ENCODE data around the gene KCNH4. TPM values are rescaled to one million over a fixed set of nuclear protein-coding genes. Genes with fewer than 3 reads are reported as not detected.

Gene KCNH4
- total and polyA plus RNA-seq, 2 of the 13 experiments (the other 11 are each of a cell fraction or from before 2014, with no cell fraction given), result 0.01 to 0.09 TPM

- peak; percentile 88 for TF ChIP-seq PRDM15 (CRISPR knock-in tag; IDR thresholded peaks at IDR 0.05)
- TF ChIP-seq ZBTB25 (CRISPR knock-in tag; IDR thresholded peaks at IDR 0.05), result no peak
- no peak for TF ChIP-seq ZKSCAN1 (IDR thresholded peaks at IDR 0.05; ENCODE audit: low read length)
- TF ChIP-seq KLF13 (CRISPR knock-in tag; IDR thresholded peaks at IDR 0.05), result peak; percentile 48; the same call in 1 of the 2 replicates
- peak; percentile 58; the same call in 1 of the 2 replicates for TF ChIP-seq ZNF10 (CRISPR knock-in tag; IDR thresholded peaks at IDR 0.05; ENCODE audit: borderline replicate concordance, low read depth)
- TF ChIP-seq RBAK (CRISPR knock-in tag; IDR thresholded peaks at IDR 0.05), result peak; percentile 69; the same call in 1 of the 2 replicates
- no peak; the same call in 1 of the 2 replicates for TF ChIP-seq ZBED4 (CRISPR knock-in tag; IDR thresholded peaks at IDR 0.05; ENCODE audit: borderline replicate concordance)
- peak; percentile 31; the same call in 1 of the 2 replicates for TF ChIP-seq ZNF512 (CRISPR knock-in tag; IDR thresholded peaks at IDR 0.05)
- TF ChIP-seq, protein P1, sequence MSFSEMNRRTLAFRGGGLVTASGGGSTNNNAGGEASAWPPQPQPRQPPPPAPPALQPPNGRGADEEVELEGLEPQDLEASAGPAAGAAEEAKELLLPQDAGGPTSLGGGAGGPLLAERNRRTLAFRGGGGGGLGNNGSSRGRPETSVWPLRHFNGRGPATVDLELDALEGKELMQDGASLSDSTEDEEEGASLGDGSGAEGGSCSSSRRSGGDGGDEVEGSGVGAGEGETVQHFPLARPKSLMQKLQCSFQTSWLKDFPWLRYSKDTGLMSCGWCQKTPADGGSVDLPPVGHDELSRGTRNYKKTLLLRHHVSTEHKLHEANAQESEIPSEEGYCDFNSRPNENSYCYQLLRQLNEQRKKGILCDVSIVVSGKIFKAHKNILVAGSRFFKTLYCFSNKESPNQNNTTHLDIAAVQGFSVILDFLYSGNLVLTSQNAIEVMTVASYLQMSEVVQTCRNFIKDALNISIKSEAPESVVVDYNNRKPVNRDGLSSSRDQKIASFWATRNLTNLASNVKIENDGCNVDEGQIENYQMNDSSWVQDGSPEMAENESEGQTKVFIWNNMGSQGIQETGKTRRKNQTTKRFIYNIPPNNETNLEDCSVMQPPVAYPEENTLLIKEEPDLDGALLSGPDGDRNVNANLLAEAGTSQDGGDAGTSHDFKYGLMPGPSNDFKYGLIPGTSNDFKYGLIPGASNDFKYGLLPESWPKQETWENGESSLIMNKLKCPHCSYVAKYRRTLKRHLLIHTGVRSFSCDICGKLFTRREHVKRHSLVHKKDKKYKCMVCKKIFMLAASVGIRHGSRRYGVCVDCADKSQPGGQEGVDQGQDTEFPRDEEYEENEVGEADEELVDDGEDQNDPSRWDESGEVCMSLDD (CRISPR knock-in tag; IDR thresholded peaks at IDR 0.05; ENCODE audit: borderline replicate concordance), result peak; percentile 69
- no peak for TF ChIP-seq RAD51 (IDR thresholded peaks at IDR 0.05; ENCODE audit: borderline replicate concordance)
- peak; percentile 52 for TF ChIP-seq KLF11 (CRISPR knock-in tag; IDR thresholded peaks at IDR 0.05)
- peak; percentile 41; the same call in 1 of the 2 replicates for TF ChIP-seq ELF4 (CRISPR knock-in tag; IDR thresholded peaks at IDR 0.05; ENCODE audit: borderline replicate concordance)
- TF ChIP-seq CHD4 (IDR thresholded peaks at IDR 0.05; ENCODE audit: borderline replicate concordance, low read length), result no peak
Observed at GRCh38 chr17:42183741-42184711, 3.1 kb upstream of the KCNH4 start (continued).

All from HepG2 (cell line).